GM18505 (cell line): ENCODE data around the gene STAP1.
"Not testable (repeated sequence)": the region's sequence is repeated elsewhere in the genome, so short reads cannot be mapped to it uniquely, and the experiment has no call there.

ENCODE experiments used
- ATAC-seq: cut with Tn5 transposase; IDR thresholded peaks from one replicate; pipeline ENCODE4 v1.9.1; 2021; ENCODE audit not compliant: unreplicated experiment
- POLR2A ChIP-seq: IDR thresholded peaks from 4 replicates; pipeline ENCODE4 v1.6.1; 2011; ENCODE audit warnings: borderline replicate concordance; ENCODE audit not compliant: insufficient read depth, insufficient read length; ENCODE audit errors: extremely low read depth

Gene STAP1

DNA sequence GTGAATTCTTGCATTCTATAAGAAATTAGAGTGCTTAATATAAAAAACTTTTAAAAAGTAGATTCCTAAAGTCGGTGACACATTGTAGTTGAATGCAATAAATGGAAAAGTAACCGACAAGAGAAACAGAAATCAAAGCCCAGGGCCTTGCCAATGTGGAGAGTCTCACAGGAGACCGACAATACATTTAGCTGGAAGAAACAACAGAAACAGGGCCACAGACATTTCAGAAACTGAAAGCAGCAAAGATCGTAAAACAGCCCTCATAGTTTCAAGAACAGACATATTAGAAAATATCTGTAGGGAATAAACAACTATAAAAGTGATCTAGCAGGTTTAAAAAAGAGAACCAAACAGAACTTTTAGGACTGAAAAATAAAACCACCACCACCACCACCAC is 49.5 kb downstream of the STAP1 start:
- no peak for TF ChIP-seq POLR2A
- ATAC-seq, result no peak

DNA sequence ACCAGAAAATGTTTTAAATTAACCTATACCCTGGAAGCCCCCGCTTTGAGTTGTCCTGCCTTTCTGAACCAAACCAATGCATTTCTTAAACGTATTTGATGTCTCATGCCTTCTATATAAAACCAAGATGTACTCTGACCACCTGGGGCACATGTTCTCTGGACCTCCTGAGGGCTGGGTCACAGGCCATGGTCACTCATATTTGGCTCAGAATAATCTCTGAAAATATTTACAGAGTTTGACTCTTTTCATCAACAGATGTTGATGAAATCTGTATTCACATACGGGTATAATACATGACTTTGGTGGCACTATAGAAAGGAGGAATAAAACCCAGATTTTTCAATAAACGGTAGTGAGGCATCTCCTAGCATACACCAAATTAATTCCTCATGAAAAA is 55.7 kb downstream of the STAP1 start:
- no peak for TF ChIP-seq POLR2A
- no peak for ATAC-seq

DNA sequence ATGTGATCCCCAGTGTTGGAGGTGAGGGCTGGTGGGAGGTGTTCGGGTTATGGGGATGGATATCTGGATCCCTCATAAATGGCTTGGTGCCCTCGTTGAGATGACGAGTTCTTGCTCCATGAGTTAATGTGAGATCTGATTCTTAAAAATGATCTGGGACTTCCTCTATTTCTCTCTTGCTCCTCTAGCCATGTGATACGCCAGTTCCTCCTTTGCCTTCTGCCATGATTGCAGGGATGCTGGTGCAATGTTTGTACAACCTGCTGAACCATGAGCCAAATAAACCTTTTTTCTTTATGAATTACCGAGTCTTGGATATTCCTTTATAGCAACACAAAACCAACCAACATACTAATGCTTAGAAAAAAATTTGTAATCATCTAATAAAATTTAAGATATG is 56.6 kb downstream of the STAP1 start:
- ATAC-seq, result no peak

DNA sequence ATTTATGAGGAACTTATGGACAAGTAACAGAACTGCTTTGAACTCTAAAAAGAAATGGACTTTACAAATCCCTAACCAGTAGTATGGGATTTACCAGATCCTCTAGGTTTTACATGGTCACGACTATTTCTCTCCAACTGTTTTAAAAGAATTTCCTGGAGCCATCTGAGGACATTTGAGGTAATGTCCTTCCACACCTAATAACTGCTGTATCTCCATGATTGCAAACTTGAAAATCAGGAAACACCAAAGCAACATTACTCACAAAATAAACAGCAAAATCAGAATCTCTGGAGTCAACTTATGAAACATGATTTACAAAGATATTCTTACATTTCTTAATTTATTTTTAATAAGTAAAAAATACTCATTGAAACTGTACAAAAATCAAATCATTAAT is 58.0 kb downstream of the STAP1 start:
- no peak for TF ChIP-seq POLR2A
- ATAC-seq, result no peak

More for the DNA sequence above, 56.6 kb downstream of the STAP1 start:
- TF ChIP-seq POLR2A, result no peak

DNA sequence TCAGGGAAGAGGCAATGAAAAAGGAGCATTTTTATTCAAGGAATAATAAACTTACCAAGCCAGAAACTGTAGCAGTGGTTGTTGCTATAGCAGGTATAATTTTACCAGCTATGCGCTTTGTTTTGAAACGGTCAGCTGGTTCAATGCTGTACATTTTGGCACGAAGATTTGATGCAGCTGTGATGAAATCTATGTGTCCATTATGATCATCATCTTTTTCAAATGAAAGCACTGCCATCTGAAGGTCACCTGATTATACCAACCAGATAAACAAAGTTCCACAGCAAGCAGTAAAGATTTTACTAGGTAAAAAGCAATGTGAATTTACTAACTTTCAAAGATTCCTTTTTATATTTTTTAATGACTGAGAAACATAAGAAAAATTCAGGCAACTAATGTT is 66.4 kb downstream of the STAP1 start:
- no peak for TF ChIP-seq POLR2A

DNA sequence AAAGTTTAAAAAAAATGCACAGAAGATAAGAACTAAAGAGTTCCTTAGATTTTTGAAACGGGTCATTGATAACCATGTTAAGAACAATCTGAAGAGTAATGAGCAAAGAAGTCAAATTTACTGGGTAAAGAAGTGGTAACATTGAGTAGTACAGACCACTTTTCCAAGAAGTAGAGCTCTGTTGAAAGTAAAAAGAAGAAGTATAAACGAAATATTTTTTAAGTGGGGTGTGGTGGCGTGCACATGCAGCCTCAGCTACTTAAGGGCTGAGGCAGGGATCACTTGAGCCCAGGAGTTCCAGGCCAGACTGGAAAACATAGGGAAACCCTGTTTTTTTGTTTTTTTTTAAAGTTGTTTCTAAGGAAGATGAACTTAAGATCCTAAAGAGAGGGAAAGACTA is 74.0 kb downstream of the STAP1 start:
- TF ChIP-seq POLR2A, result no peak
- no peak for ATAC-seq

More for the DNA sequence above, 66.4 kb downstream of the STAP1 start:
- no peak for ATAC-seq

DNA sequence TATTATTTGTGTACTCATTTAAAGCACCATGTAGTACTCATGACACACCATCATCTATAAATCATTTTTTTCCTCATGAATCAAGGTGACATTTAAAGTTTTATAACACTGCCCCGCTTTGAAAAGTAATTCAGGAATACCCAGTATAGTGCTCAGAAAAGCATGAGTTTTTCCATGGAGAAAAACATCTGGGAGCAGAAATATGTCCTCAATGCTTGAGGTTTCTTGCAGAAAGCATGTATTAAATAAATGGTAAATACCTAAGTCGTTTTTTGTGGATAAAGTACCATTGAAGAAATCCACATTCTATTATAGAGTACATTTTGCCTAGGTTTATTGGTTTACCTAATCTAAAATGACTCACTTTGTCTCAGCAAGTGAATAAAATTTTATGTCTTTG is 76.2 kb downstream of the STAP1 start:
- TF ChIP-seq POLR2A, result no peak

DNA sequence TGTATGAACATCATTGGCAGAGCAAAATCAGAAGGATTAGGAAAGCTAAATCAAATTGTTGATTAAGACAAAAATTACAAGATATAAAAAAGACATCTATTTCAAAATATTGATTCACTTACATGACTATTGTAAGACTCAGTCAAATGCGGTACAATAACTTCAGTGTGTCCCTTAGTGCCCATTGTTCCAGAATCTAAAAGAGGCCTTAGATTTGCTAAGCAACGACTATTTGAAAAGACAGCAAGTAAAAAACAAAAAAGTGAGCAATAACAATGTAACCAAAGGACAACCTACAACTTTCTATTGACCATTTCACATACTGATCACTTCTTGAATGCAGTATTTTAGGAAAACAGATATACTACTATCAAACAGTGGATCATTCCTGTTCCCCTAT is 76.8 kb downstream of the STAP1 start:
- ATAC-seq, result no peak
- no peak for TF ChIP-seq POLR2A

More for the DNA sequence above, 76.2 kb downstream of the STAP1 start:
- no peak for ATAC-seq

DNA sequence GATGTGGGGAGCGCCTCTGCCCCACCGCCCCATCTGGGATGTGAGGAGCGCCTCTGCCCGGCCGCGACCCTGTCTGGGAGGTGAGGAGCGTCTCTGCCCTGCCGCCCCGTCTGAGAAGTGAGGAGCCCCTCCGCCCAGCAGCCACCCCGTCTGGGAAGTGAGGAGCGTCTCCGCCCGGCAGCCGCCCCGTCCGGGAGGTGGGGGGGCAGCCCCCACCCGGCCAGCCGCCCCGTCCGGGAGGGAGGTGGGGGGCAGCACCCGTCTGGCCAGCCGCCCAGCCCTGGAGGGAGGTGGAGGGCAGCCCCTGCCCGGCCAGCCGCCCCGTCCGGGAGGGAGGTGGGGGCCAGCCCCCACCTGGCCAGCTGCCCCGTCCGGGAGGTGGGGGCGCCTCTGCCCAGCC is 78.5 kb downstream of the STAP1 start:
- not testable (repeated sequence) for ATAC-seq

DNA sequence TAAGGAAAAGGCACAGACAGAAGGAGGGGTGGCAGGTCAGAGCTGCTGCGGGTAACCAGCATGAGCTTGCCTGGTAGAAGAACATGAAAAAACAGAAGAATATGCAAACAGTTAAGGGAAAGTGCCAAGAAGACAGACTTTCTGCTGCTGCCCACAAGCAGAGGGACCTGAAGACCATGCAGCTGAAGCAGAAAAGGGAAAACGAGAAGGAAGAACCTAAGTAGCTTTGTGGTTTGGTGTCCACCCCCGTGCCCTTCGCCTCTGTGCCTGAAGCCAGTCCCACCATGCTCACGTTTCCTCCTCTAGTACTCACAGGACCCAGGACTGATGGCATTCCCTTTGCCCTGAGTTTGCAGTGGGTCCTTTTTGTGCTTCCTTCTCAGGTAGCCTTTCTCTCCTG is 79.6 kb downstream of the STAP1 start:
- no peak for ATAC-seq
- no peak for TF ChIP-seq POLR2A

DNA sequence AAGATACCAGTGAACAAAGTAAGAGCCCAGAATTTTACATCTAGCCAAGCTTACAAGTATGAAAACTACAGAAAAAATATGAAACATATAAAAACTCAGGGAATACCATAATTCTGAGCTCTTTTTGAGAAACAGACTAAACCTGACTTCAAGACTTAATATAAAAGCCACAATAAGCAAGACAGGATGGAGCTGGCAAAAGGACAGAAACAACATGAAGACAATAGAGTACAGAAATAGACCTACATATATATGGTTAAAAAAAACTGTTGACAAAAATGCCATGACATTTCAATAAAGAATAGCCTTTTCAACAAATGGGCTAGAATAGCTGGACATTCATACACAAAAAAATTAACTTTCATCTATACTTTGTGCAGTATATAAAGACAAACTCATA is 93.0 kb downstream of the STAP1 start:
- no peak for TF ChIP-seq POLR2A
- no peak for ATAC-seq
